Measurements from ENCODE around the gene SPTLC2. TPM values are rescaled to one million over a fixed set of nuclear protein-coding genes. Genes with fewer than 3 reads are reported as not detected.

SPTLC2 gene
- total RNA-seq, 2 donors from 2014 or later: 18.8 to 25.8 TPM

DNA sequence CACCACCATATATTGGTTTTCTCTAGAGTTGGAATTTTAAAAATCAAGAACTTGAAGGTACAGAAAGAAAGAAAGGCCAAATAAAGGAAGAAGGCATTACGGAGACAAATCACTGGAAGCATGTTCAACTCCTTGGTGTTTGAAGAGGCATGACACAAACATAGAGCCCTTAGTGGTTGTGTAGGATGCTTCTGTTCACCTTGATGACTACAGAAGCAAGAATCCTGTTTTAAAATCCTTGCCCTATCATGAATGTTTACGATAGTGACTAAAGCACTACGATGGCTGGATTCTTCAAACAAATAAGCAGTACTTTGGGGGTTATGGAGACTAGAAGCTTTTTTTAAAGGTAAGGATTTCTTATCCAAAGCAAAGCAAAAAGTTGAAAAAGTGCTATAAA is 107.6 kb downstream of the SPTLC2 start:
- no peaks in the 10 kb centered on the region for H3K9me3 Mint-ChIP-seq
- ATAC-seq: no peak
- DNase-seq (ENCODE audit: low spot score in 2 of 2): no peak
- no peak overlapping the region for H3K27ac Mint-ChIP-seq
- peaks cover 10 to 29% of the 10 kb centered on the region in 2 donors for H3K36me3 Mint-ChIP-seq

DNA sequence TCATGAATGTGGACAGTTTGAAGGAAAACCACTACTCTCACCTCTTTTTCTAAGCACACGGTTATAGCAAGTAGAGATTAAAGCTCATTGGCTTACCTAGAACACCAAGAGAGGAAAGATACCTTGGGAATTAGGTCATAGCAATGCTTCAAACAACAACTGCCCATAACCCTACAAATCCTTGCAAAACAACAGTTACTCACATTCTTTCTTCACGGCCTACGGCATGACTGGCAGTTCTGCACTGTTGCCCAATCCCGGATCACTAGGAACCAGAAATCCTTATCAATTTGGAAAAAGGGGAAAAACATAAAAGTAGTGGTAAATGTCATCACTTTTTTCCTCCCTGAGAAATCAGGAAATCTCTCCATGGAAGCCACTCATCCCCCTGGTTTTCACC is 108.2 kb downstream of the SPTLC2 start:
- Mint-ChIP-seq H3K36me3 (peaks cover 10 to 29% of the 10 kb centered on the region in 2 donors), H3K9me3 (peaks cover under 1 to 2% of the 10 kb centered on the region in 2 donors), H3K27ac (no peak overlapping the region)
- ATAC-seq (no peak), DNase-seq (ENCODE audit: low spot score in 2 of 2) (no peak)

- Mint-ChIP-seq H3K36me3 (peaks cover 10 to 29% of the 10 kb centered on the region in 2 donors), H3K27ac (no peak overlapping the region), H3K9me3 (peaks cover 3 to 5% of the 10 kb centered on the region in 2 donors)
- ATAC-seq: no peak
- no peak for DNase-seq (ENCODE audit: low spot score in 2 of 2)
These were observed 108.7 kb downstream of the SPTLC2 start for GRCh38 chr14:77507762-77508161.

- peaks cover 0 to 21% of the 10 kb centered on the region in 2 donors for H3K36me3 Mint-ChIP-seq
- H3K9me3 Mint-ChIP-seq: peaks cover 3 to 5% of the 10 kb centered on the region in 2 donors
- DNase-seq (ENCODE audit: low spot score in 2 of 2) (no peak), ATAC-seq (no peak)
- H3K27ac Mint-ChIP-seq: no peak overlapping the region
These were observed 111.4 kb downstream of the SPTLC2 start for GRCh38 chr14:77505031-77505430.

GRCh38 chr14:77503138-77503537 is 113.3 kb downstream of the SPTLC2 start:
- H3K27ac Mint-ChIP-seq: no peak overlapping the region
- ATAC-seq: no peak

GRCh38 chr14:77502109-77502782 is 114.2 kb downstream of the SPTLC2 start:
- Mint-ChIP-seq H3K36me3 (peaks cover 0 to 7% of the 10 kb centered on the region in 2 donors), H3K27ac (no peak overlapping the region), H3K9me3 (peaks cover 3 to 5% of the 10 kb centered on the region in 2 donors)
- DNase-seq (ENCODE audit: low spot score in 2 of 2) (no peak), ATAC-seq (no peak)

More at GRCh38 chr14:77503138-77503537, 113.3 kb downstream of the SPTLC2 start:
- Mint-ChIP-seq H3K9me3 (peaks cover 3 to 5% of the 10 kb centered on the region in 2 donors), H3K36me3 (peaks cover 0 to 11% of the 10 kb centered on the region in 2 donors)
- no peak for DNase-seq (ENCODE audit: low spot score in 2 of 2)

- H3K9me3 Mint-ChIP-seq: peaks cover 3 to 5% of the 10 kb centered on the region in 2 donors
- no peaks in the 10 kb centered on the region for H3K36me3 Mint-ChIP-seq
- peak; percentile 3 to 12 for ATAC-seq
These were observed 117.4 kb downstream of the SPTLC2 start for GRCh38 chr14:77498984-77499527.

GRCh38 chr14:77498120-77498979 is 118.1 kb downstream of the SPTLC2 start, which contains the start of gene ISM2:
TSS of gene ISM2 (minus strand) at chr14:77498816. CDS start at chr14:77498793, 23 bp downstream.
- no peak within 1 kb of the TSS for H3K27ac Mint-ChIP-seq
- peaks cover 3 to 4% of the 10 kb centered on the region in 2 donors for H3K9me3 Mint-ChIP-seq
- peak in 1 of 2 donors; percentile 65 for DNase-seq (ENCODE audit: low spot score in 2 of 2)
- ATAC-seq: peak; percentile 55 to 92
- H3K36me3 Mint-ChIP-seq: no peaks in the 10 kb centered on the region

More at GRCh38 chr14:77498984-77499527, 117.4 kb downstream of the SPTLC2 start:
- DNase-seq (ENCODE audit: low spot score in 2 of 2): no peak
- no peak overlapping the region for H3K27ac Mint-ChIP-seq

- Mint-ChIP-seq H3K36me3 (no peaks in the 10 kb centered on the region), H3K9me3 (no peaks in the 10 kb centered on the region), H3K27ac (no peak overlapping the region)
- ATAC-seq (no peak), DNase-seq (ENCODE audit: low spot score in 2 of 2) (no peak)
These were observed 121.1 kb downstream of the SPTLC2 start for GRCh38 chr14:77495334-77495733.

DNA sequence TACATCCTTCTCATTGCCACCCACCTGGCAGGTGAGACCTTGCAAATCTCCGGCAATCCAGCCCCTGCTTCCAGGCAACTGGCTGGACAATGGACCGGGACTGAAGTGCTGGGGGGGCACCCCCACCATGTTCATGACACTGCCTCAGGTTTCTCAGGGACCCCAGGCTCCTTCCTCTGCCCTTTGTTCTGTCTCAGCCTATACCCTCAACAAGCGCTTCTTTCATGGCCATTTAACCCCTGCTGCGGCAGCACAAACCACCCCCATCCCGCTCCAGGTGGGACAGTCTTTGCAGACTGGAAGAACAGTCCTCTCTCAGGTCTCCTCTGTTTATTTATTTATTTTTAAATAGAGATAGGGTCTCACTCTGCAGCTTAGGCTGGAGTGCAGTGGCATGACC is 125.4 kb downstream of the SPTLC2 start:
- Mint-ChIP-seq H3K36me3 (no peaks in the 10 kb centered on the region), H3K9me3 (no peaks in the 10 kb centered on the region), H3K27ac (no peak overlapping the region)
- ATAC-seq: no peak
- DNase-seq (ENCODE audit: low spot score in 2 of 2): no peak

DNA sequence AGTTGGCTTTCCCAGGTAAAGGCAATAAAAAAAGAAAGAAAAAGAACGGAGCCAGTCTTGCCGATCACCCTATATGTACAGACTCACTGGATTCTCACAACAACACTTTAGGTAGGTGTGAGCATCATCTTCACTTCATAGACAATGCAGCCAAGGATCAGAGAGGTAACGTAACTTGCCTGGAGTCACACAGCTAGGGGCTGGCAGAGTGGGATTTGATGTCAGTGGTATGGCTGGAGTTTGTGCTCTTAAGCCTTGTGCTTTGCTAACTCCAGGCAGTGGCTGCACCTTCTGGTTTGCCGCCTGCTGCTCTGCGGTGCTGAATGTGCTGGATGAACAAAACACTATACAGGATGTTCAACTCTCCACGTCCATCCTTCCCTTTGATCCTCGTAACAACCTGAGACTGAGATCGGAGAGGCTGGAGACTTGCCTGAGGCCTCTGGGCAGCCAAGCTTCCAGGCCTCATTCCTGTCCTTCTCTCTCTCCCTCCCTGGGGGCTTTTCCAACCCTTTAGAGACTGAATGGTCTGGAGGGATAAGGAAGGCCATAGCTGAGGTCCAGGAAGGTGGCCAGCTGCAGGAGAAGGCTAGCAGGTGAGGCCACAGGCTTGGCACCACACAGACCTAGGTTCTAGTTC is 126.0 kb downstream of the SPTLC2 start:
- no peaks in the 10 kb centered on the region for H3K36me3 Mint-ChIP-seq
- no peaks in the 10 kb centered on the region for H3K9me3 Mint-ChIP-seq
- DNase-seq (ENCODE audit: low spot score in 2 of 2): no peak
- H3K27ac Mint-ChIP-seq: no peak overlapping the region
- no peak for ATAC-seq

DNA sequence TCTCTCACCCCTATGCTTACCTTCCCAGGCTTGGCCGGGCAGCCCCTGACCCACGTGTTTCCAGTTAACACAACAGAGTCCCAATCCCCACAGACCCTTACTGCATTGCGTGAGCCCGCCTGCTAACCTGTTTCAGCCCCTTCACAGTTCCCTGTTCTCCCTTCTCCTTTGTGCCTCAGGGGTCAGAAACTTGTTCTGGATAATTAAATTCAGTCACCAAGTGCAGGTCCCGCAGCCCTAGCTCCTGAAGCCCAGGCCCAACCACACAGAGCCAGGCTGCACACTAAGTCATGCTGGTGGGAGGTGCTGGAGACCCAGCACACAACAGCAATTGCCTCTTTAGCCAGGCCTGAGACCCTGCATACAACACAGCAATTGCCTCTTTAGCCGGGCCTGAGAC is 127.4 kb downstream of the SPTLC2 start:
- Mint-ChIP-seq H3K9me3 (no peaks in the 10 kb centered on the region), H3K36me3 (no peaks in the 10 kb centered on the region), H3K27ac (no peak overlapping the region)
- ATAC-seq: no peak
- DNase-seq (ENCODE audit: low spot score in 2 of 2): no peak

DNA sequence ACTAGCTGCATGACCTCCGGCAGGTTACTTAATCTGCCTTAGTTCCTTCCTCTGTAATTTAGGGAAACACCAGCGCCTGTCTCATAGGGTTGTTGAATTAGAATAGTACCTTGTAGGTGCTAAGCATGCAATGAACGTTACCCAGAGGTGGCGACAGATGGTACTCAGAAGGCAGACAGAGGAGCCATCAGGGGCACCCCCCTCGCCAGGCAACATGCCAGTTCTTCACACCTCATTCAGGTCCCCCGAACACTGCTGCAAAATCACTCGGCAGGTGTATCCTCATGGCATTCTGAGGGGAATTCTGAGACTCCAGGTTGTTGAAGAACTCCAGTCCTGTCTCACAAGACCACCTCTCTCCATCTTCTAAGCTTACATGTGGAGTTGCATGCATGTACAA is 127.9 kb downstream of the SPTLC2 start:
- Mint-ChIP-seq H3K36me3 (no peaks in the 10 kb centered on the region), H3K27ac (no peak overlapping the region), H3K9me3 (no peaks in the 10 kb centered on the region)
- ATAC-seq (no peak), DNase-seq (ENCODE audit: low spot score in 2 of 2) (no peak)

GRCh38 chr14:77485901-77486678 is 130.3 kb downstream of the SPTLC2 start:
- Mint-ChIP-seq H3K36me3 (no peaks in the 10 kb centered on the region), H3K27ac (peak overlapping the region in 1 of 2 donors; percentile 22), H3K9me3 (no peaks in the 10 kb centered on the region)
- ATAC-seq (peak in 1 of 2 donors; percentile 11), DNase-seq (ENCODE audit: low spot score in 2 of 2) (no peak)

- no peak overlapping the region for H3K27ac Mint-ChIP-seq
- no peaks in the 10 kb centered on the region for H3K9me3 Mint-ChIP-seq
- no peaks in the 10 kb centered on the region for H3K36me3 Mint-ChIP-seq
- DNase-seq (ENCODE audit: low spot score in 2 of 2) (no peak), ATAC-seq (no peak)
These were observed 131.2 kb downstream of the SPTLC2 start for GRCh38 chr14:77485256-77485655.

DNA sequence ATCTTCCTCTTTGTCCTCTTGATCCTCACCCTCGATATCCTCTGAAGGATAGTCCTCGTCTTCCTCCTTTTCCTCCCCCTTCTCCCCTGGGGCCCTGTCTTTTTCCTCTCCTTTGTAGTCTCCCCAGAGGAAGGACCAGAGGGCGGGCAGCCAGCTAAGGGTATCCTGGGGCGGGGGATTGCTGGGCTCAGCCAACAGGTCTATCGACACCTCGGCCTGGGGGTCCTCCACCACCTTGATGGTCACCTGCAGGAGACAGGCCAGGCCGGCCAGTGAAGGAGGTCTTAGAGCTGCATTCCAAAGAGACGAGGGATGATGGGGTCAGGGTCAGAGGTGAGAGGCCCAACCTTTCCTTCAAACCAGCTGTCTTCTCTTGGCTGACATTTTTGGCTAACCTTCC is 134.0 kb downstream of the SPTLC2 start:
- Mint-ChIP-seq H3K9me3 (no peaks in the 10 kb centered on the region), H3K36me3 (no peaks in the 10 kb centered on the region), H3K27ac (no peak overlapping the region)
- ATAC-seq (no peak), DNase-seq (ENCODE audit: low spot score in 2 of 2) (no peak)

Measured in activated naive CD4-positive, alpha-beta T cell treated with anti-CD3 and anti-CD28 coated beads, Interleukin-2, amount 50 U/mL, for 72 hours (primary cell).